Esophagus squamous epithelium (tissue), 4 donors: Measurements from ENCODE around the gene DRD4.

Experiments
- POLR2A ChIP-seq, 4 donors: fragments of 450-650 bp; IDR thresholded peaks; one replicate each; pipeline ENCODE4 v1.6.1; 2017; ENCODE audit warnings: antibody characterized with exemption in 4 of 4, mild to moderate bottlenecking in 4 of 4, moderate library complexity in 3 of 4
- TF ChIP-seq, protein P1 (sequence below), 6 experiments: fragments of 450-650 bp in 4 of 6; fragments of 200-600 bp in 2 of 6; sonication (generic) in 2 of 6; IDR thresholded peaks; one replicate each; pipeline ENCODE4 v1.5.1; 2016 to 2019; ENCODE audit warnings: antibody characterized with exemption in 6 of 6, mild to moderate bottlenecking in 4 of 6, moderate library complexity in 4 of 6

DNA sequence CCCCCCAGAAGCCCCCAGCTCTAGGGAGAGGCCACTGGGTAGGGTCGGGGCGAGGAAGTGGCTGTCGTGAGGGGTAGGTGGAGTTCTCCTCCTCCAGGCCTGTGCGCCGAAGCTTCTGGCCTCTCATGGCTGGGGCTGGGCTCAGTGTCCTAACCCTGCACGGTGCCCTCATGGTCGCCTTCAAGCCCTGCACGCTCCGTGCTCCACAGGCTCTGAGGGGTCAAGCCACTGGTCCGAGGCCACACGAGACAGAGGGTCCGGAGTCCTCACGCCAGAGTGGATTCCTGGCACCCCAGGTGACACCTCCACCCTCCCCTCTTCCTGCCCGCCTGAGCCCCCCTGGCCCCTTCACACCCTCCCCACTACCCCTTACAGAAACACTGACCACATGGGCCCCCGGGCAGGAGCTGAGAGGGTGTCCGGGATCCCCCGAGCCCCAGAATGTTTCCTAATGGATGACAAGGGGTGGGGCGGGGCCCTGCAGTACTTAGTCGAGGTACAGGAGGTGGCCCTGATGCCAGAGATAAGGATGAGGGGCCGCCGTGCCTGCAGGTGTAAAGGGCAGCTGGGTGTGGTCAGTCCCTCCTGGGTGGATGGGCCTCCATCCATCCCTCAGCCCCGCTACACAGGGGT is 11.3 kb upstream of the DRD4 start:
- TF ChIP-seq, protein P1, sequence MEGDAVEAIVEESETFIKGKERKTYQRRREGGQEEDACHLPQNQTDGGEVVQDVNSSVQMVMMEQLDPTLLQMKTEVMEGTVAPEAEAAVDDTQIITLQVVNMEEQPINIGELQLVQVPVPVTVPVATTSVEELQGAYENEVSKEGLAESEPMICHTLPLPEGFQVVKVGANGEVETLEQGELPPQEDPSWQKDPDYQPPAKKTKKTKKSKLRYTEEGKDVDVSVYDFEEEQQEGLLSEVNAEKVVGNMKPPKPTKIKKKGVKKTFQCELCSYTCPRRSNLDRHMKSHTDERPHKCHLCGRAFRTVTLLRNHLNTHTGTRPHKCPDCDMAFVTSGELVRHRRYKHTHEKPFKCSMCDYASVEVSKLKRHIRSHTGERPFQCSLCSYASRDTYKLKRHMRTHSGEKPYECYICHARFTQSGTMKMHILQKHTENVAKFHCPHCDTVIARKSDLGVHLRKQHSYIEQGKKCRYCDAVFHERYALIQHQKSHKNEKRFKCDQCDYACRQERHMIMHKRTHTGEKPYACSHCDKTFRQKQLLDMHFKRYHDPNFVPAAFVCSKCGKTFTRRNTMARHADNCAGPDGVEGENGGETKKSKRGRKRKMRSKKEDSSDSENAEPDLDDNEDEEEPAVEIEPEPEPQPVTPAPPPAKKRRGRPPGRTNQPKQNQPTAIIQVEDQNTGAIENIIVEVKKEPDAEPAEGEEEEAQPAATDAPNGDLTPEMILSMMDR (IDR thresholded peaks at IDR 0.05) = no peak
- no peak for TF ChIP-seq POLR2A (IDR thresholded peaks at IDR 0.05)
